ENCODE measurements around the gene PPP2R2D. TPM values are rescaled to one million over a fixed set of nuclear protein-coding genes. Genes with fewer than 3 reads are reported as not detected.
A peak's percentile ranks its signal among the peaks of the same experiment; 100 is the strongest.

PPP2R2D gene
- total RNA-seq, 2 experiments from 2014 or later: 37.4 to 38.5 TPM

GRCh38 chr10:131943021-131943814, 42.4 kb downstream of the PPP2R2D start:
- no peaks in the 10 kb centered on the region for H3K79me2 ChIP-seq (ENCODE audit: insufficient read depth, low read depth, low read length)
- H3K9me3 ChIP-seq (ENCODE audit: low read length): no peaks in the 10 kb centered on the region
- no peaks in the 10 kb centered on the region for H3K4me1 ChIP-seq (ENCODE audit: insufficient read depth, low read length, poor library complexity, severe bottlenecking)
- H3K4me2 ChIP-seq (ENCODE audit: low read length): no peak overlapping the region
- intact Hi-C loops (cut with micrococcal nuclease; ENCODE audit: unreplicated experiment): no loop called here
- no peaks in the 10 kb centered on the region for H3K9me2 ChIP-seq (ENCODE audit: insufficient read depth, low read length)
- H3K27ac ChIP-seq (ENCODE audit: low read depth, low read length, poor library complexity, severe bottlenecking): no peak overlapping the region
- no peak for DNase-seq (ENCODE audit: low spot score)
- H3K4me3 ChIP-seq (ENCODE audit: low read depth, low read length, poor library complexity, severe bottlenecking): no peak overlapping the region
- BruUV-seq (replicated peaks): no TSS peak
- CTCF ChIA-PET (ENCODE audit: unreplicated experiment): no interaction called here
- H4K20me1 ChIP-seq (ENCODE audit: insufficient read depth, low read length): no peaks in the 10 kb centered on the region
- no peak for TF ChIP-seq EZH2phosphoT487 (IDR thresholded peaks at IDR 0.05; ENCODE audit: borderline replicate concordance, low read depth, low read length)
- TF ChIP-seq CTCF (conservative IDR thresholded peaks at IDR 0.05; ENCODE audit: low read length): peak; percentile 50; the same call in 1 of the 2 replicates
- H2AFZ ChIP-seq (ENCODE audit: low read length): no peak overlapping the region
- POLR2A ChIA-PET: no interaction called here
- H3K36me3 ChIP-seq (ENCODE audit: insufficient read depth, low read length): peaks cover 84% of the 10 kb centered on the region

GRCh38 chr10:131944412-131944811, 43.6 kb downstream of the PPP2R2D start:
- no peaks in the 10 kb centered on the region for H3K79me2 ChIP-seq (ENCODE audit: insufficient read depth, low read depth, low read length)
- intact Hi-C loops (cut with micrococcal nuclease; ENCODE audit: unreplicated experiment): no loop called here
- H2AFZ ChIP-seq (ENCODE audit: low read length): no peak overlapping the region
- BruUV-seq (replicated peaks): no TSS peak
- H3K9me2 ChIP-seq (ENCODE audit: insufficient read depth, low read length): no peaks in the 10 kb centered on the region
- ChIA-PET CTCF (ENCODE audit: unreplicated experiment) (no interaction called here), POLR2A (interaction anchor here (1.1 kb wide), 1 partner anchor 17 kb away, joined by 3 read pairs; no protein-coding TSS in a partner anchor)
- peaks cover 88% of the 10 kb centered on the region for H3K36me3 ChIP-seq (ENCODE audit: insufficient read depth, low read length)
- H3K9me3 ChIP-seq (ENCODE audit: low read length): no peaks in the 10 kb centered on the region
- no peak overlapping the region for H3K4me3 ChIP-seq (ENCODE audit: low read depth, low read length, poor library complexity, severe bottlenecking)
- no peak for TF ChIP-seq EZH2phosphoT487 (IDR thresholded peaks at IDR 0.05; ENCODE audit: borderline replicate concordance, low read depth, low read length)
- no peak for TF ChIP-seq CTCF (conservative IDR thresholded peaks at IDR 0.05; ENCODE audit: low read length)
- no peak overlapping the region for H3K27ac ChIP-seq (ENCODE audit: low read depth, low read length, poor library complexity, severe bottlenecking)
- H3K4me1 ChIP-seq (ENCODE audit: insufficient read depth, low read length, poor library complexity, severe bottlenecking): no peaks in the 10 kb centered on the region
- H3K4me2 ChIP-seq (ENCODE audit: low read length): no peak overlapping the region
- no peak for DNase-seq (ENCODE audit: low spot score)
- no peaks in the 10 kb centered on the region for H4K20me1 ChIP-seq (ENCODE audit: insufficient read depth, low read length)

Measured in OCI-LY7 (cell line).